HepG2 (cell line): ENCODE measurements around the gene CTDSP1. TPM values are rescaled to one million over a fixed set of nuclear protein-coding genes. Genes with fewer than 3 reads are reported as not detected.

Experiments
- CTCF ChIP-seq: sonication (generic); formaldehyde crosslinking; IDR thresholded peaks from 2 replicates; pipeline ENCODE4 v1.5.0; 2020; ENCODE audit warnings: mild to moderate bottlenecking, missing genetic modification reagents, moderate library complexity
- FOSL1 ChIP-seq: sonication (generic); formaldehyde crosslinking; IDR thresholded peaks from 2 replicates; pipeline ENCODE4 v1.9.0; 2021; ENCODE audit warnings: missing genetic modification reagents, borderline replicate concordance
- SMARCC2 ChIP-seq: fragments of 450-650 bp; IDR thresholded peaks from 2 replicates; pipeline ENCODE4 v1.6.1; 2017; ENCODE audit warnings: antibody characterized with exemption, mild to moderate bottlenecking
- ZHX2 ChIP-seq, 2 experiments: sonication (generic) in 1 of 2; formaldehyde crosslinking in 1 of 2; IDR thresholded peaks; 2 replicates each; pipeline versions ENCODE4 v1.6.1 to v1.9.0; 2014 to 2022; ENCODE audit warnings: antibody characterized with exemption in 1 of 2, borderline replicate concordance in 1 of 2, inconsistent platforms in 1 of 2, low read depth in 1 of 2, missing genetic modification reagents in 1 of 2
- polyA plus RNA-seq, 8 experiments: library from polyadenylated mRNA; depleted of rRNA in 3 of 8; stranded (reverse) in 7 of 8; unstranded in 1 of 8; fragments of >200 nt; fragmentation: Illumina TruSeq in 4 of 8; extraction: Trizol in 4 of 8; gene quantifications; 2 replicates each; pipeline versions ENCODE4 v1.2.1 to v1.2.3, GENCODE V29; 2011 to 2016; ENCODE audit warnings: low read depth in 4 of 8, missing spikeins in 1 of 8, mixed read lengths in 1 of 8; ENCODE audit not compliant: insufficient read depth in 1 of 8
- total RNA-seq, 5 experiments: library from RNA; depleted of rRNA; stranded (reverse); fragments of >200 nt; fragmentation: Illumina TruSeq; extraction: Trizol; gene quantifications; 2 replicates each; pipeline ENCODE4 v1.2.3, GENCODE V29; 2016; ENCODE audit warnings: low read depth in 1 of 5
- TF ChIP-seq, protein P1 (sequence below): sonication (generic); formaldehyde crosslinking; IDR thresholded peaks from 2 replicates; pipeline ENCODE4 v1.5.1; 2020; ENCODE audit warnings: mild to moderate bottlenecking, missing genetic modification reagents, moderate library complexity
- TF ChIP-seq, protein P2 (sequence below): sonication (generic); formaldehyde crosslinking; IDR thresholded peaks from 2 replicates; pipeline ENCODE4 v1.5.0; 2020; ENCODE audit warnings: mild to moderate bottlenecking, missing genetic modification reagents, borderline replicate concordance

CTDSP1 gene
- total and polyA plus RNA-seq, 2 of the 13 experiments (the other 11 are each of a cell fraction or from before 2014, with no cell fraction given): 91.0 to 268 TPM

GRCh38 chr2:218389333-218390150 lies 10.1 kb upstream of the CTDSP1 start (continued):
- TF ChIP-seq, protein P1, sequence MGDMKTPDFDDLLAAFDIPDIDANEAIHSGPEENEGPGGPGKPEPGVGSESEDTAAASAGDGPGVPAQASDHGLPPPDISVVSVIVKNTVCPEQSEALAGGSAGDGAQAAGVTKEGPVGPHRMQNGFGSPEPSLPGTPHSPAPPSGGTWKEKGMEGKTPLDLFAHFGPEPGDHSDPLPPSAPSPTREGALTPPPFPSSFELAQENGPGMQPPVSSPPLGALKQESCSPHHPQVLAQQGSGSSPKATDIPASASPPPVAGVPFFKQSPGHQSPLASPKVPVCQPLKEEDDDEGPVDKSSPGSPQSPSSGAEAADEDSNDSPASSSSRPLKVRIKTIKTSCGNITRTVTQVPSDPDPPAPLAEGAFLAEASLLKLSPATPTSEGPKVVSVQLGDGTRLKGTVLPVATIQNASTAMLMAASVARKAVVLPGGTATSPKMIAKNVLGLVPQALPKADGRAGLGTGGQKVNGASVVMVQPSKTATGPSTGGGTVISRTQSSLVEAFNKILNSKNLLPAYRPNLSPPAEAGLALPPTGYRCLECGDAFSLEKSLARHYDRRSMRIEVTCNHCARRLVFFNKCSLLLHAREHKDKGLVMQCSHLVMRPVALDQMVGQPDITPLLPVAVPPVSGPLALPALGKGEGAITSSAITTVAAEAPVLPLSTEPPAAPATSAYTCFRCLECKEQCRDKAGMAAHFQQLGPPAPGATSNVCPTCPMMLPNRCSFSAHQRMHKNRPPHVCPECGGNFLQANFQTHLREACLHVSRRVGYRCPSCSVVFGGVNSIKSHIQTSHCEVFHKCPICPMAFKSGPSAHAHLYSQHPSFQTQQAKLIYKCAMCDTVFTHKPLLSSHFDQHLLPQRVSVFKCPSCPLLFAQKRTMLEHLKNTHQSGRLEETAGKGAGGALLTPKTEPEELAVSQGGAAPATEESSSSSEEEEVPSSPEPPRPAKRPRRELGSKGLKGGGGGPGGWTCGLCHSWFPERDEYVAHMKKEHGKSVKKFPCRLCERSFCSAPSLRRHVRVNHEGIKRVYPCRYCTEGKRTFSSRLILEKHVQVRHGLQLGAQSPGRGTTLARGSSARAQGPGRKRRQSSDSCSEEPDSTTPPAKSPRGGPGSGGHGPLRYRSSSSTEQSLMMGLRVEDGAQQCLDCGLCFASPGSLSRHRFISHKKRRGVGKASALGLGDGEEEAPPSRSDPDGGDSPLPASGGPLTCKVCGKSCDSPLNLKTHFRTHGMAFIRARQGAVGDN (CRISPR knock-in tag): peak; percentile 95
- TF ChIP-seq ZHX2 (IDR thresholded peaks at IDR 0.05; ENCODE audit: low read depth) (no peak), ZHX2 (CRISPR knock-in tag; IDR thresholded peaks at IDR 0.05; ENCODE audit: borderline replicate concordance) (no peak), FOSL1 (CRISPR knock-in tag) (no peak), SMARCC2 (no peak), CTCF (CRISPR knock-in tag) (peak; percentile 11; the same call in 1 of the 2 replicates)
- TF ChIP-seq, protein P2, sequence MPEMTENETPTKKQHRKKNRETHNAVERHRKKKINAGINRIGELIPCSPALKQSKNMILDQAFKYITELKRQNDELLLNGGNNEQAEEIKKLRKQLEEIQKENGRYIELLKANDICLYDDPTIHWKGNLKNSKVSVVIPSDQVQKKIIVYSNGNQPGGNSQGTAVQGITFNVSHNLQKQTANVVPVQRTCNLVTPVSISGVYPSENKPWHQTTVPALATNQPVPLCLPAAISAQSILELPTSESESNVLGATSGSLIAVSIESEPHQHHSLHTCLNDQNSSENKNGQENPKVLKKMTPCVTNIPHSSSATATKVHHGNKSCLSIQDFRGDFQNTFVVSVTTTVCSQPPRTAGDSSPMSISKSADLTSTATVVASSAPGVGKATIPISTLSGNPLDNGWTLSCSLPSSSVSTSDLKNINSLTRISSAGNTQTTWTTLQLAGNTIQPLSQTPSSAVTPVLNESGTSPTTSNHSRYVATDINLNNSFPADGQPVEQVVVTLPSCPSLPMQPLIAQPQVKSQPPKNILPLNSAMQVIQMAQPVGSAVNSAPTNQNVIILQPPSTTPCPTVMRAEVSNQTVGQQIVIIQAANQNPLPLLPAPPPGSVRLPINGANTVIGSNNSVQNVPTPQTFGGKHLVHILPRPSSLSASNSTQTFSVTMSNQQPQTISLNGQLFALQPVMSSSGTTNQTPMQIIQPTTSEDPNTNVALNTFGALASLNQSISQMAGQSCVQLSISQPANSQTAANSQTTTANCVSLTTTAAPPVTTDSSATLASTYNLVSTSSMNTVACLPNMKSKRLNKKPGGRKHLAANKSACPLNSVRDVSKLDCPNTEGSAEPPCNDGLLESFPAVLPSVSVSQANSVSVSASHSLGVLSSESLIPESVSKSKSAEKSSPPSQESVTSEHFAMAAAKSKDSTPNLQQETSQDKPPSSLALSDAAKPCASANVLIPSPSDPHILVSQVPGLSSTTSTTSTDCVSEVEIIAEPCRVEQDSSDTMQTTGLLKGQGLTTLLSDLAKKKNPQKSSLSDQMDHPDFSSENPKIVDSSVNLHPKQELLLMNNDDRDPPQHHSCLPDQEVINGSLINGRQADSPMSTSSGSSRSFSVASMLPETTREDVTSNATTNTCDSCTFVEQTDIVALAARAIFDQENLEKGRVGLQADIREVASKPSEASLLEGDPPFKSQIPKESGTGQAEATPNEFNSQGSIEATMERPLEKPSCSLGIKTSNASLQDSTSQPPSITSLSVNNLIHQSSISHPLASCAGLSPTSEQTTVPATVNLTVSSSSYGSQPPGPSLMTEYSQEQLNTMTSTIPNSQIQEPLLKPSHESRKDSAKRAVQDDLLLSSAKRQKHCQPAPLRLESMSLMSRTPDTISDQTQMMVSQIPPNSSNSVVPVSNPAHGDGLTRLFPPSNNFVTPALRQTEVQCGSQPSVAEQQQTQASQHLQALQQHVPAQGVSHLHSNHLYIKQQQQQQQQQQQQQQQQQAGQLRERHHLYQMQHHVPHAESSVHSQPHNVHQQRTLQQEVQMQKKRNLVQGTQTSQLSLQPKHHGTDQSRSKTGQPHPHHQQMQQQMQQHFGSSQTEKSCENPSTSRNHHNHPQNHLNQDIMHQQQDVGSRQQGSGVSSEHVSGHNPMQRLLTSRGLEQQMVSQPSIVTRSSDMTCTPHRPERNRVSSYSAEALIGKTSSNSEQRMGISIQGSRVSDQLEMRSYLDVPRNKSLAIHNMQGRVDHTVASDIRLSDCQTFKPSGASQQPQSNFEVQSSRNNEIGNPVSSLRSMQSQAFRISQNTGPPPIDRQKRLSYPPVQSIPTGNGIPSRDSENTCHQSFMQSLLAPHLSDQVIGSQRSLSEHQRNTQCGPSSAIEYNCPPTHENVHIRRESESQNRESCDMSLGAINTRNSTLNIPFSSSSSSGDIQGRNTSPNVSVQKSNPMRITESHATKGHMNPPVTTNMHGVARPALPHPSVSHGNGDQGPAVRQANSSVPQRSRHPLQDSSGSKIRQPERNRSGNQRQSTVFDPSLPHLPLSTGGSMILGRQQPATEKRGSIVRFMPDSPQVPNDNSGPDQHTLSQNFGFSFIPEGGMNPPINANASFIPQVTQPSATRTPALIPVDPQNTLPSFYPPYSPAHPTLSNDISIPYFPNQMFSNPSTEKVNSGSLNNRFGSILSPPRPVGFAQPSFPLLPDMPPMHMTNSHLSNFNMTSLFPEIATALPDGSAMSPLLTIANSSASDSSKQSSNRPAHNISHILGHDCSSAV (CRISPR knock-in tag): no peak
